Adipose tissue (tissue), 3 donors: ENCODE data around the gene NBEA. TPM values are rescaled to one million over a fixed set of nuclear protein-coding genes. Genes with fewer than 3 reads are reported as not detected.
"Not testable (repeated sequence)": the region's sequence is repeated elsewhere in the genome, so short reads cannot be mapped to it uniquely, and the experiment has no call there.

Source experiments
- H3K27ac ChIP-seq: one replicate; pipeline ENCODE4 v1.5.1; 2013; ENCODE audit warnings: low read depth, low read length
- WGBS, 3 donors: extraction: QIAGEN DNeasy Blood & Tissue Kit; methylation state at CpG; one replicate each; pipeline ENCODE4 v1.1.7; 2013; 5-methylcytosine and 5-hydroxymethylcytosine counted together
- polyA plus RNA-seq, 3 donors: library from polyadenylated mRNA; stranded (reverse); fragments of 200-250 nt; gene quantifications; one replicate each; pipeline ENCODE4 v1.2.3, GENCODE V29; 2013
- donor health status: healthy with polysubstance abuse.
- donor health status: Bipolar disorder and iron deficiency.
- donor health status: healthy.

NBEA gene, protein sequence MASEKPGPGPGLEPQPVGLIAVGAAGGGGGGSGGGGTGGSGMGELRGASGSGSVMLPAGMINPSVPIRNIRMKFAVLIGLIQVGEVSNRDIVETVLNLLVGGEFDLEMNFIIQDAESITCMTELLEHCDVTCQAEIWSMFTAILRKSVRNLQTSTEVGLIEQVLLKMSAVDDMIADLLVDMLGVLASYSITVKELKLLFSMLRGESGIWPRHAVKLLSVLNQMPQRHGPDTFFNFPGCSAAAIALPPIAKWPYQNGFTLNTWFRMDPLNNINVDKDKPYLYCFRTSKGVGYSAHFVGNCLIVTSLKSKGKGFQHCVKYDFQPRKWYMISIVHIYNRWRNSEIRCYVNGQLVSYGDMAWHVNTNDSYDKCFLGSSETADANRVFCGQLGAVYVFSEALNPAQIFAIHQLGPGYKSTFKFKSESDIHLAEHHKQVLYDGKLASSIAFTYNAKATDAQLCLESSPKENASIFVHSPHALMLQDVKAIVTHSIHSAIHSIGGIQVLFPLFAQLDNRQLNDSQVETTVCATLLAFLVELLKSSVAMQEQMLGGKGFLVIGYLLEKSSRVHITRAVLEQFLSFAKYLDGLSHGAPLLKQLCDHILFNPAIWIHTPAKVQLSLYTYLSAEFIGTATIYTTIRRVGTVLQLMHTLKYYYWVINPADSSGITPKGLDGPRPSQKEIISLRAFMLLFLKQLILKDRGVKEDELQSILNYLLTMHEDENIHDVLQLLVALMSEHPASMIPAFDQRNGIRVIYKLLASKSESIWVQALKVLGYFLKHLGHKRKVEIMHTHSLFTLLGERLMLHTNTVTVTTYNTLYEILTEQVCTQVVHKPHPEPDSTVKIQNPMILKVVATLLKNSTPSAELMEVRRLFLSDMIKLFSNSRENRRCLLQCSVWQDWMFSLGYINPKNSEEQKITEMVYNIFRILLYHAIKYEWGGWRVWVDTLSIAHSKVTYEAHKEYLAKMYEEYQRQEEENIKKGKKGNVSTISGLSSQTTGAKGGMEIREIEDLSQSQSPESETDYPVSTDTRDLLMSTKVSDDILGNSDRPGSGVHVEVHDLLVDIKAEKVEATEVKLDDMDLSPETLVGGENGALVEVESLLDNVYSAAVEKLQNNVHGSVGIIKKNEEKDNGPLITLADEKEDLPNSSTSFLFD (N-terminal part only)
- polyA plus RNA-seq = 1 to 10 TPM; 1.4 to 2.2 (median 2.0) TPM

DNA sequence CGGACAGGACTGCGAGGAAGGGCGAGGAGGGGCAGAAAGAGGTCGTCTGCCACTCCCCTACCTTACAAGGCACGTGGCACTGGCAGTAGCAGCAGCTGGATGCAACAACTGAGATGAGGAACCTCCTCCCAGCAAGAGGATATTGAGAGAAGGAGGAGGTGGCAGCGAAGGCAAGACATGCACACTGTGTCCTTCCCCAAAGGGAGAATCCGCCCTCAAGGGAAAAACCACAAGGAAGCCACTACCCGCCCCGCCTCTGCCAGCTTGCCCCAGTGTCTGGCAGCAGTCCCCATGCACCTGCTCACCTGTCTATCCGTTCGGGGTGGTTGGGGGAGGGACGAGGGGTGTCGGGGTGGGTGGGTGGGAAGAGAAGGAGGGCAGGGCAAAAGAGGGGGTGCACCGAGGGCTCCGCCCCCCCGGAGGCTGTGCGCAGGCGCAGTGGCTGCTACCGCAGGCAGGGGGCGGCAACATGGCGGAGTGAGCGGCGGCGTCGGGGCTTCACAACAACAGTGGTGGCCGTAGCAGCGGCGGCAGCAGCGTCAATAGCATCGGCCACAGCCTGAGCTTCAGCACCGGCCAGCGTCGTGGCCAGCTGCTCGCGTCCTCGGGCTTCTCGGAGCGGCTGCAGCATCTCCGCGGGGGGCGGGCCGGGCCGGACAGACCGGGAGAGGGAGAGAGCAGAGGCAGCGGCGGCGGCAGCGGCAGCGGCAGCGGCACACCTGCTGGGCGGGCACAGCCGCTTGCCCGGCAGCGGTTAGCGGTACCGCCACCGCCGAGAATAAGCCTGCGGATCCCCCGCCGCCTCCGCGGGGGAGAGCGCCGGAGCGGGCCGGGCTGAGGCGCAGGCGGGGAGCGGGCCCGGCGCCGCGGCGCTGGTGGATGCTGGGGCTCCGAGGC, at the start of gene NBEA:
Gene NBEA, plus strand, starts transcription at position 436 of the 897 bp plus-strand sequence. CDS start 551 bp downstream, outside the sequence.
- H3K27ac ChIP-seq = no peak within 1 kb of the TSS
- 0 to 1% (median 1%) methylated on average over 48 to 76 of the region's 76 CpGs for WGBS, 3 donors

DNA sequence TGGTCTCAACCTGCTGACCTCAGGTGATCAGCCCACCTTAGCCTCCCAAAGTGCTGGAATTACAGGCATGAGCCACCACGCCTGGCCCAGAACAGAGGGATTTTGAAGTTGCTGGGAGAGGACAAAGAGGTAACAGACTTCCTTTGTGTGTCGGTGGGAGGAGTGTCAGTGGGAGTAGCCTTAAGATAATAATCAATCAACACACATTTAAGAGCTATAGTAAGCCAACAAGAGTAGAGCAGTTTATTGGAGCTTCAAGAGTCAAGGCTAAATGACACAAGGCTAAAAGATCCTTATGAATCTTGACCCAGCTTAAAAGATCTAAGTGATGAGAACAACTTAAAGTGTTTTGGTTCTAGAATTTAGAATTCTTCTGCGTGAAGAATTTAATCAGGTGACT, 47.3 kb upstream of the NBEA start:
- H3K27ac ChIP-seq = no peak overlapping the region
- WGBS, 3 donors = 68 to 78% (median 75%) methylated on average over 3 of the region's 3 CpGs

DNA sequence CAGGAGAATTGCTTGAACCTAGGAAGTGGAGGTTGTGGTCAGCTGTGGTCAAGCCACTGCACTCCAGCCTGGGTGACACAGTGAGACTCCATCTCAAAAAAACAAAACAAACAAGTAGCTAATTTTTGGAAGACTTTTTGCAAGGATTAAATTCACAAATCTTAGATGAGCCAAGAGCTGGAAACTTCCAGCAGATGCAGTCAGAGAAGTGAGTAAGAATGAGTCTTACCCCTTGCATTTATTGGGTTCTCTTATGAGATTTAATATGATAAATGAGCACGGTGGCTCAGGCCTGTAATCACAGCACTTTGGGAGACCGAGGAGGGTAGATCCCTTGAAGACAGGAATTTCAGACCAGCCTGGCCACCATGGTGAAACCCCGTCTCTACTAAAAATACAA, 44.9 kb upstream of the NBEA start:
- 74 to 97% (median 90%) methylated on average over 3 of the region's 3 CpGs for WGBS, 3 donors
- no peak overlapping the region for H3K27ac ChIP-seq

DNA sequence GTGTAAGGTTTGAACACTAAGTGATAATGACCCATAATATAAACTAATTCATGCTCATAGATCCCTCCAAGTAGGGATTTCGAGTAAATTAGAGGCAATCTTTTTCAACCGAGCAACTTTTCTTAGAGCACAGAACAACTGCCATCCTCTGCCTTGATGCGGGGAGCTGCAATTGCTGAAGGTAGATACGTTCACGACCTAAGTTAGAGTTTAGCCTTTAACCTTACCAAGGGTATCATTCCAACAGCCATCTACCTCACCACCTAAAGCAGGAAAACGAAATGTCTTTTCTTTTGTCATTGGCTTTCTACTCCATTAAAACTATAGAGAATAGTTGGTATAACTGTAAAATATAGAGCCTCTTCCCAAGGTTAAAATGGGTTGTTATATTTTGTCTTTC, 42.2 kb upstream of the NBEA start:
- H3K27ac ChIP-seq = no peak overlapping the region
- WGBS, 3 donors = 36 to 45% (median 39%) methylated on average over 6 of the region's 6 CpGs

DNA sequence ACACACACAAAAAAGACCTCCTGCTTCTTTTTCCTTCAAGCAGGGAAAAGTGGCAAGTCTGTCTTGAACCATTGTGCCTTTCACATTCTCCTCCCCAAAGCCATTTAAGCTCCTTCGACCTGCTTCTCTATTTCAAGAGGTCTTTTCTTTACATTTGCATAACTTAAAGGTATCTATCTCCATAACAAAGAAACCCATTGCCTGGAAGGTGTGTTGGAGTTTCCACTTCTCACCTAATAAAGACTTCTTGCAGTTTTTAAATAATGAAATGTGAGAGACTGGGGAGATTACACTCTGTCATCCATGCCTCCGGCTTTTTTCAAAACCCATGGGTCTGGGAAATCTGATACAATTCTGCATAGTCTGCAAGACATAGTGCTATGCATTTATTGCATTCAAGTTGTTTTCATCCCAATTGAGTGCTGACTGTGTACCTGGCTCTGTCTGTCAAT, 41.8 kb upstream of the NBEA start:
- H3K27ac ChIP-seq = no peak overlapping the region
- 41 to 50% (median 47%) methylated on average over 2 of the region's 2 CpGs for WGBS, 3 donors

DNA sequence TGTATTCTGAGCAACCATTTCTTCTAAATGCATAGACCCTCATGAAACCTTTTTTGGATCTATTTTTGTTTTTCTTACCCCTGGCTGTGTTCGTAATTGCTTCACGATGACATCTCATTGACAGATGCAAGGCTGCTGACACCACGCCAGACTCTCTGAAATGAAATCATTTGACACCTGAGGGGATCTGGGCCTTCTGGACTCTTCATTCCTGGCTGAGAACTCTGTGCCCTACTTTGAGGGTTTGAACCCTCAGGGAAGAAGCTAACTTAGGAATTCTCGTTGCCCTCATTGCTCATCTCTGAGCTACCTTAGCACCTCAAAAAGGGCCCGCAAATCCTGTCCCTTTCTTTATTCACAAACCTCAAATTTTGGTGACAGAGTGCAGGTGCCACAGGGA, 40.5 kb upstream of the NBEA start:
- H3K27ac ChIP-seq = no peak overlapping the region
- WGBS, 3 donors = 68 to 73% (median 69%) methylated on average over 5 of the region's 5 CpGs

DNA sequence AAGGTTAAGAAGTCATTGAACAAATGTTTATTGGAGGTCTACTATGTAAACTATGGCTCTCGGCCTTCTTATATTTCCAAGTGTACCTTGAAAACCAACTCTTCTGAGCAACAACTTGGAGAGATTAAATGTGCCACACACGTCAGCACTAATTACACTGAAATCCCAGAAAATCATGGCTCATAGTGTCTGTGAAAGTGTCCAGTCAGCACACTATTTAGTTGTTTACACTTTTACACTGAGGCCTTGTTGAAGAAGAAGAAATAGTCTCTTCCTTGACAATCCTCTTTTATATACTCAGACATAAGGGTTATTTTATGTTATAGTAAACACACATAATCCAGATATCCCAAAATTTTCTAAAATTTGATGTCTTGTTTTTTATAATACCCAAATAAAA, 30.9 kb upstream of the NBEA start:
- no peak overlapping the region for H3K27ac ChIP-seq
- WGBS, 3 donors = 78 to 80% (median 79%) methylated on average over 2 of the region's 2 CpGs

DNA sequence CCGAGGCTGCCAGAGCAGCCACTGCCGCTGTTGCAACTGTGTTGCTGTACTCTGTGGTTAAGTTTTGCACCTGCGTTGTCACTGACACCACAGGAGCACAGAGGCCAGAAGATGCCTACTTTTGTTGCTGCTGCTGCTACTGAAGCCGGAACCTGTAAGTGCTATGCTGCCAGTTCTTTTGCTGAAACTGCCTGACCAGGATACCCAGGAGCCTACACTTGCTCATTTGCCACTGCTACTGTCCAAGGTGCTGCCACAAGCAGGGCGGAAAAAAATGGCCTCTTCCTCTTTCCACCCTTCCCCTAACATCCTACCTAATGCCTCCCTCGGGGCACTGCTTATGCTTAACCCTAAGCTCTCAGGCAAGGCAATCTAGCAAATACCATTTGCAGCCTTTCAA, 29.0 kb upstream of the NBEA start:
- 37 to 45% (median 44%) methylated on average over 6 of the region's 6 CpGs for WGBS, 3 donors
- H3K27ac ChIP-seq = no peak overlapping the region

DNA sequence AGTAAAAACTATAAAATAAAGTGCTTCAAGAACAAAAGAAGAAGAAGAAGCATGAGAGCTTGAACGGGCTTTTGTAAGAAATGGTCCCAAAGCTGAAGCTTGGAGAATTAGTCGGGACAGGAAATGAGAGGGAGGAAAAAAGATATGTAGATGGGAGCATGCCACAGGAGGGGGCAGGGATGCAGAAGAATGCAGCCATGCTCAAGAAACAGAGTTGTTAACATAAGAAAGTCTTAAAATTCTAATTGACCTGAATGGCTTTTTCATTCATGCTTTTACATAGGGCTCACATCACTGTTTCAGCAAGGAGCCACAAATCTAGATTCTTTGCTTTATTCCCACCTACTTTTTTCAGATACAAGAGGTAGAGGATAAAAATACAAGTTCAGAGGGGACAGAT, 27.7 kb upstream of the NBEA start:
- no peak overlapping the region for H3K27ac ChIP-seq
- 7 to 14% (median 9%) methylated on average over 2 of the region's 2 CpGs for WGBS, 3 donors

DNA sequence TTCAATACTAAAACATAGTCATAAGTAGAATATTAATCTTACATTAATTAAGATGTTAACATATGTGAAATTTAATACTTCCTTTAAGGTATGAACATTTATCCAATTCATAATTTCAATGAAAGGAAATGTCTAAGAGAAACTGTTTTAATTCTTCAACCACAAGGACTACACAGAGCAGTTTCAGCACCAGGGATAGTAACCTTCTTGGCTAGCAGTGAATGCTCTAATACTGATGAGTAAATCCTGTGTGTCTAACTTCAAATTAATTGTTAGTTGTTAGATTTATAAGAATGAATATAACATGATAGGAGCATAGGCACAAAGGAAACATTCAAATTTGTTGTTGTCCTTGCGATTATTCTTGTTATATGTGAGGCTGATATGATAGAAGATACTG, 15.6 kb upstream of the NBEA start:
- no peak overlapping the region for H3K27ac ChIP-seq
- WGBS, 3 donors = 77 to 91% (median 82%) methylated on average over 1 of the region's 1 CpG

DNA sequence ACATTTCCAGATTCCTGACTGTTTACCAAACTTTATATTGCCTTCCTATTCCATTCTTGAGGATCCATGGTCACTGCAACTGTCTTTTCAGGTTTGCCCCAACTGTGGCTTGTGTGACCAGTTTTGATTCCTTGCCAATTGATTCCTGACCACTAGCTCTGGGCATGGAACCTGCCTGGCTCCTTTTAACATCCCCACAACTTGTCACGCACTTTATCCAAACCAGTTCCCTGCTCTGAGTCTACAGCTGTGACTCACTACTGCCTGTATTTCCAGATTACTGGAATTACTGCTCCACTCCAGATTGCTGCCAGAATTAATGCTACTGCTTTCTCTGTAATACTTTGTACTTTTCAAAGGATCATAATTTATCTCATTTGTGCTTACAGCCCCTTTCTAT, 13.4 kb upstream of the NBEA start:
- not testable (repeated sequence) for H3K27ac ChIP-seq

DNA sequence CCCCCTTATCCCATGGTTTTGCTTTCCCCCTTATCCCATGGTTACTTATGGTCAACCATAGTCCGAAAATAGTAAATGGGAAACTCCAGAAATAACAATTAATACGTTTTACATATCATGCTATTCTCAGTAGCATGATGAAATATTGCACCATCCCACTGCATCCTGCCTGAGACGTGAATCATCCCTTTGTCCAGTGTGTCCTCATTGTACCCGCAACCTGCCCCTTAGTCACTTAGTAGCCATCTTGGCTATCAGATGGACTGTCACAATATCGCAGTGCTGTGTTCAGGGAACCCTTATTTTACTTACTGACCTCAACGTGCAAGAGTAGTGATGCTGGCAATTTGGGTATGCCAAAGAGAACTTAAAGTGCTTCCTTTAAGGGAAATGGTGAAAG, 10.5 kb upstream of the NBEA start:
- no peak overlapping the region for H3K27ac ChIP-seq
- WGBS, 3 donors = 71 to 88% (median 74%) methylated on average over 6 of the region's 6 CpGs

More for the DNA sequence above, 13.4 kb upstream of the NBEA start:
- WGBS, 3 donors = 77 to 84% (median 81%) methylated on average over 1 of the region's 1 CpG

DNA sequence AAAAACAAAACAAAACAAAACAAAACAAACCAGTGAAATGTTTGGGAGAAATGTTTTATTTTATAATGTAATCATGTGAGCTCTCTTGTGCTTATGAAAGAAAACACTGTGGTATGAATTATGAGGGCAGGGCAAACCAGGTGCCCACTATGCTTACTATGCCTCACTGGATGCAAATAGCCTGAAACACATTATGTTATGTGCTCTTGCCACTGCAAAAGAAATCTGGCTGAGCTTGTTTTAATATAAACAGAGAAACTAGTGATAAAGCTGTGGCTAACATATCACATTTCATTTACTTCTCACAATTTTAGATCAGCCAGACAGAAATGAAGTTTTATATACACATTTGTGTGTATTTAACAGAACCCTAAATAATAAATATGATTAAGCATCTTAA, 8.7 kb upstream of the NBEA start:
- no peak overlapping the region for H3K27ac ChIP-seq

DNA sequence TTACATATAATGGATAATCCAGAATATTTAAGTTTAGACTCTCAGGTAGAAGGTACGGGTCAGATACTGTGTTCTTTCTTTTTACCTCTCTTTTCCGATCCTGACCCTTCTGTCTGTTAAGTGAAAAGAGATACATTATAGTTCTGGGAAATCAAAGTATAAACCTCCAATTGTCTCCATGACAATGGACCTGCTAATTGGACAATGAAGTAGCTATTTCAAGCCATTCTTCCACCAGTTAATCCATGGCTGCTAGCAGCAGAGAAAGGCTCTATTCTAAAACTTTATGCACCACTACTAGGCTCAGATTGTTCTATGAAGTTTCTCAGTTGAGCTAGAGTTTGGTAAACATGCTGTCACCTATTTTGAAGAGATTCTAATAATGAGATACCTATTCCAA, 8.3 kb upstream of the NBEA start:
- no peak overlapping the region for H3K27ac ChIP-seq
- 72 to 85% (median 83%) methylated on average over 2 of the region's 2 CpGs for WGBS, 3 donors

DNA sequence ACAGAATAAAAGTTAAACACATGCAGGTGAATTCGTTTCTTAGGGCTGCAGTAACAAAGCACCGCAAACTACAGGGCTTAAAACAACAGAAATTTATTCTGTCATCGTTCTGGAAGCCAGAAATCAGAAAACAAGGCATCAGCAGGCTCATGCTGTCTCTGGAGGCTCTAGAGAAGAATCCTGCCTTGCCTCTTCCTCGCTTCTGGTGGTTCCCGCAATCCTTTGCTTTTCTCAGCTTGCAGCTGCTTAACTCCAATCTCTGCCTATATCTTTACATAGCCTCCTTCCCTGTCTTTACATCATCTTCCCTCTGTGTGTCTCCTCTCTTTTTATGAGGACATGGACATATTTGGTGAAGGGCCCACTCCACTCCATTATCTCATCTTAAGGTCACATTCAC, 6.2 kb upstream of the NBEA start:
- WGBS, 3 donors = 73 to 85% (median 73%) methylated on average over 5 of the region's 5 CpGs
- no peak overlapping the region for H3K27ac ChIP-seq

DNA sequence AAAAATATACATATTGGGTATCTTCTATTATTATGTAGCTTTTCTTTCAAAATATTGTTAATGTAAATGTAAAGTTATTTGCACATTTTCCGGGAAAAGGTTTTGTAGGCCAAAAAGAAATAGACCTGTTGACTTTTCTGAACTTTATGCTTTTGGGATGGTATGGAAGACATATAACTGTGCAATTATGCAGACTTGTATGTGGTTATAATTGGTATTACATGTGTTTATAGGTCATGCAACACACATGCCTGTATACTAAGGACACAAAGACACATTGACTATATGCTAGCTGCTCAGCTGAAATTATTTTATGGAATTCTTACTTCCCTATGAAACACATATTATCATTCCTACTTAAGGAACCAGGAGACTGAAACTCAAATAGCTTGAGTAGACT, 2.3 kb upstream of the NBEA start:
- 91 to 98% (median 98%) methylated on average over 1 of the region's 1 CpG for WGBS, 3 donors
- H3K27ac ChIP-seq = no peak overlapping the region

DNA sequence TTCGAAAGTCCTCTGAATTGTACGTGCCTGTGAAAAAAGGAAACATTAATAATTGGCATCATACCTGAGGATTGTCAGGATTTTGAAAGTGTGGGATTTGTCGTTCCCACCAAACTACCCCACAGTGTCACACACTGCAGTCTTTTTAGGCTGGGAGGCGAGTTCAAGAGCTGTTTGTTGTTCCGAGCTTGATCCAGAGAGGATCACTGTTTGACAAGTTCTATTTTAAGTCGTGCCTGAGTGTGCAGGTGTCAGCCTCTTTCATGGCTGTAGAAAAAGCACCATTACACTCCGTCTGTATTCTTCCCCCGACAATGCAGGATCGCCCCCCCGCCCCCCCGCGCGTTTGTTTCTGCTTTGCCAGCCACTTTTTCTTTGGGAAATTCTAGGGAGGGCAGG, 635 bp upstream of the NBEA start:
- H3K27ac ChIP-seq = no peak overlapping the region
- WGBS, 3 donors = 5 to 11% (median 9%) methylated on average over 13 of the region's 13 CpGs
